ENCODE results near the gene DLX3.

The DLX3 gene

GRCh38 chr17:49971199-49971847 lies 23.7 kb downstream of the DLX3 start:
- Histone ChIP-seq H3K9me3 (ENCODE audit: low read depth, low read length) (no peaks in the 10 kb centered on the region), H3K36me3 (ENCODE audit: insufficient read depth, low read length) (no peaks in the 10 kb centered on the region), H3K4me3 (peak overlapping the region; percentile 99), H3K9ac (ENCODE audit: insufficient read length) (peak overlapping the region; percentile 12), H3K27ac (no peak overlapping the region)
- no peak for TF ChIP-seq POLR2AphosphoS5 (IDR thresholded peaks at IDR 0.05; ENCODE audit: borderline replicate concordance, low read depth, low read length)
- DNase-seq (ENCODE audit: low read depth, low spot score), result no peak

DNA sequence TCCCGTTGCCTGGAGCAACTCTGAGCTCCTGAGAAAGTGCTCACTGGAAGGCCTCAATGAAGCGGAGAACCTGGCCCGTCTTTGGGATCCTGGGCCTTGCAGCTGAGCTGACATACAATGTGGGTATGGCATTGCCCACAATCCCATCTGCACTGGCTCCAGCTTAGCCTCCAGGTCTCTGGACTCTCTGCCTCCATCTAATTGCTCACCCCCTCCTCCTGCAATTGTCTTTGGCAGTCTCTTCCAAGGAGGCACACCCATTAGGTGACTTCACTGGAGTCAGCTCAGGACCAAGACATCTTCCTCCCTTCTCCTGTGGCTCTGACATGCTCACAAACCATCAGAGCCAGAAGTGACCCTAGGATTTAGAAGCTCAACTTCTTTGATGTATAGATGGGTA lies 24.5 kb downstream of the DLX3 start:
- no peaks in the 10 kb centered on the region for H3K36me3 ChIP-seq (ENCODE audit: insufficient read depth, low read length)
- H3K9me3 ChIP-seq (ENCODE audit: low read depth, low read length), result no peaks in the 10 kb centered on the region
- H3K9ac ChIP-seq (ENCODE audit: insufficient read length), result peak overlapping the region; percentile 12
- no peak overlapping the region for H3K27ac ChIP-seq
- TF ChIP-seq POLR2AphosphoS5 (IDR thresholded peaks at IDR 0.05; ENCODE audit: borderline replicate concordance, low read depth, low read length) (no peak), FOXP2 (optimal IDR thresholded peaks at IDR 0.05; ENCODE audit: control extremely low read depth, extremely low read length, insufficient read depth) (no peak), EZH2 (IDR thresholded peaks at IDR 0.05) (no peak)
- DNase-seq (ENCODE audit: low read depth, low spot score), result no peak
- H3K4me3 ChIP-seq, result peak overlapping the region; percentile 99

- Histone ChIP-seq H3K4me3 (peak overlapping the region; percentile 99), H3K9me3 (ENCODE audit: low read depth, low read length) (no peaks in the 10 kb centered on the region), H3K27ac (no peak overlapping the region), H3K9ac (ENCODE audit: insufficient read length) (peak overlapping the region; percentile 92), H3K36me3 (ENCODE audit: insufficient read depth, low read length) (no peaks in the 10 kb centered on the region)
- TF ChIP-seq FOXP2 (optimal IDR thresholded peaks at IDR 0.05; ENCODE audit: control extremely low read depth, extremely low read length, insufficient read depth) (no peak), POLR2AphosphoS5 (IDR thresholded peaks at IDR 0.05; ENCODE audit: borderline replicate concordance, low read depth, low read length) (no peak), EZH2 (IDR thresholded peaks at IDR 0.05) (no peak)
- DNase-seq (ENCODE audit: low read depth, low spot score), result no peak
These were observed 25.1 kb downstream of the DLX3 start for GRCh38 chr17:49969795-49970389.

DNA sequence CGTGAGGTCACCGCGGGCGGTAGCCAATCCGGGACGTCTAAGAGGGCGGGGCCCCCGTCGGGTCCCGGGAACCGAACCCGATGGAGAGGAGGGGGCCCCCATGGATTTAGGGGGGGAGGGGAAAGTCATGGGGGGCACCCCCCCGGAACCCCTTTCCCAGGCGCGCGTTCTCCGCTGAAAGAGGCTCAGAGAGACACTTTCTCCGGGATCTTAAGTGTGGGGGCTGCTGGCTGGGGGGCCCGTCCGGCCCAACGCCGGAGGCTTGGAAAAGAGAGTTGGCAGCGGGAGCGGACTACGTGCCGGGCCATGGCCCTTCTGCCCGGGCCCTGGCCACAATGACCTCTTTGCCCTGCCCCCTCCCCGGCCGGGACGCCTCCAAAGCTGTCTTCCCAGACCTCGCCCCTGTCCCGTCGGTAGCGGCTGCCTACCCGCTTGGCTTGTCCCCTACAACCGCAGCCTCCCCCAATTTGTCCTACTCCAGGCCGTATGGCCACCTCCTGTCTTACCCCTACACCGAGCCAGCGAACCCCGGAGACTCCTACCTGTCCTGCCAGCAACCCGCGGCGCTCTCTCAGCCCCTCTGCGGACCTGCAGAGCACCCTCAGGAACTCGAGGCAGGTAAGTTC lies 25.8 kb downstream of the DLX3 start, which contains the start of gene DLX4:
TSS of gene DLX4 (plus strand) at position 57 of the 626 bp plus-strand sequence. CDS start at position 336, 279 bp downstream.
- no peak for DNase-seq (ENCODE audit: low read depth, low spot score)
- TF ChIP-seq POLR2AphosphoS5 (IDR thresholded peaks at IDR 0.05; ENCODE audit: borderline replicate concordance, low read depth, low read length), result no peak
- no peak for TF ChIP-seq FOXP2 (optimal IDR thresholded peaks at IDR 0.05; ENCODE audit: control extremely low read depth, extremely low read length, insufficient read depth)
- no peak for TF ChIP-seq EZH2 (IDR thresholded peaks at IDR 0.05)
- H3K27ac ChIP-seq, result peak within 1 kb of the TSS; percentile 92
- H3K9me3 ChIP-seq (ENCODE audit: low read depth, low read length), result no peaks in the 10 kb centered on the region
- peak within 1 kb of the TSS; percentile 99 for H3K4me3 ChIP-seq
- no peaks in the 10 kb centered on the region for H3K36me3 ChIP-seq (ENCODE audit: insufficient read depth, low read length)
- peak within 1 kb of the TSS; percentile 92 for H3K9ac ChIP-seq (ENCODE audit: insufficient read length)

GRCh38 chr17:49968405-49969133 lies 26.5 kb downstream of the DLX3 start:
- Histone ChIP-seq H3K36me3 (ENCODE audit: insufficient read depth, low read length) (no peaks in the 10 kb centered on the region), H3K27ac (peak overlapping the region; percentile 92), H3K9ac (ENCODE audit: insufficient read length) (peak overlapping the region; percentile 92), H3K4me3 (peak overlapping the region; percentile 99), H3K9me3 (ENCODE audit: low read depth, low read length) (no peaks in the 10 kb centered on the region)
- no peak for DNase-seq (ENCODE audit: low read depth, low spot score)
- TF ChIP-seq POLR2AphosphoS5 (IDR thresholded peaks at IDR 0.05; ENCODE audit: borderline replicate concordance, low read depth, low read length), result peak; percentile 75
- TF ChIP-seq EZH2 (IDR thresholded peaks at IDR 0.05), result no peak
- TF ChIP-seq FOXP2 (optimal IDR thresholded peaks at IDR 0.05; ENCODE audit: control extremely low read depth, extremely low read length, insufficient read depth), result no peak

DNA sequence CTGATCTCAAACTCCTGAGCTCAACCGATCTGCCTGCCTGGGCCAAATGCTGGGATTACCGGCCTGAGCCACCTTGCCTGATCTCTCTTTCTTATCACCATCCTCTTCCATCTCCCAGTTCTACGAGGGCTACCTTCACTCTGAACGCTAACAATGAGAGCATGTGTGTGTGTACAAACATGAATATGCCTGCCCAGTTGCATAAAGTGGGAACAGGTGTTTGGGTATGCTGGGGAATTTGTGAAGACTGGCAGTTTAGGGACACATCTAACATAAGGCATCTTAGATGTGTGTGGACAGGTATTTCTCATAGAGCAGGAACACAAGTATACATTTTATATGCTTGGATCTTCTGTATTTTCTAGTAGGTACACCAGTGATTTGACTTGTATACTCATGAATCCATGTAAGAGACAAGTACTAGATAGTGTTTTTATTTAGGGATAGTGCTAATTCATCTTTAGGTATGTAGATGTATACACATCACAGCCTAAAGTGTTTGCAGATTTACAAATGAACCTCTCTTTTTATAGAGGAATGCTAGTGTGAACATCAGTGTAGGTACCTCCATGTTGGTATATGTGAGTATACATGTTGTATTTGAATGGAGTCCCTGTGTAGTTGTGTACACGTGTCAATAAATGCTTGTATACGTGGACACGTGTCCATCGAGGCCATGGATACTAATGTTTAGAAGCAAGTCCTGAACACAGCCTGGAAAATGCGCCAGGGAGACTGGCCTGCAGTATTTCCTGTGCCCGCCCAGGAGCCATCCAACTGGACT lies 27.2 kb downstream of the DLX3 start:
- no peaks in the 10 kb centered on the region for H3K36me3 ChIP-seq (ENCODE audit: insufficient read depth, low read length)
- no peak for DNase-seq (ENCODE audit: low read depth, low spot score)
- H3K27ac ChIP-seq, result 0 out of 2 replicates have a peak overlapping the region, but pooled peaks have one; percentile 30
- H3K9ac ChIP-seq (ENCODE audit: insufficient read length), result peak overlapping the region; percentile 41
- H3K4me3 ChIP-seq, result peak overlapping the region; percentile 99
- H3K9me3 ChIP-seq (ENCODE audit: low read depth, low read length), result no peaks in the 10 kb centered on the region
- TF ChIP-seq EZH2 (IDR thresholded peaks at IDR 0.05), result no peak
- no peak for TF ChIP-seq FOXP2 (optimal IDR thresholded peaks at IDR 0.05; ENCODE audit: control extremely low read depth, extremely low read length, insufficient read depth)
- no peak for TF ChIP-seq POLR2AphosphoS5 (IDR thresholded peaks at IDR 0.05; ENCODE audit: borderline replicate concordance, low read depth, low read length)

GRCh38 chr17:49967205-49967604 lies 27.8 kb downstream of the DLX3 start:
- Histone ChIP-seq H3K9me3 (ENCODE audit: low read depth, low read length) (no peaks in the 10 kb centered on the region), H3K27ac (no peak overlapping the region), H3K36me3 (ENCODE audit: insufficient read depth, low read length) (no peaks in the 10 kb centered on the region), H3K9ac (ENCODE audit: insufficient read length) (no peak overlapping the region), H3K4me3 (no peak overlapping the region)
- DNase-seq (ENCODE audit: low read depth, low spot score), result no peak
- TF ChIP-seq EZH2 (IDR thresholded peaks at IDR 0.05) (no peak), POLR2AphosphoS5 (IDR thresholded peaks at IDR 0.05; ENCODE audit: borderline replicate concordance, low read depth, low read length) (no peak), FOXP2 (optimal IDR thresholded peaks at IDR 0.05; ENCODE audit: control extremely low read depth, extremely low read length, insufficient read depth) (no peak)
